Measurements from ENCODE around the gene RPL3. TPM values are rescaled to one million over a fixed set of nuclear protein-coding genes. Genes with fewer than 3 reads are reported as not detected.

The RPL3 gene
- polyA plus RNA-seq, 4 donors: 2,659 to 3,242 (median 3,013) TPM

DNA sequence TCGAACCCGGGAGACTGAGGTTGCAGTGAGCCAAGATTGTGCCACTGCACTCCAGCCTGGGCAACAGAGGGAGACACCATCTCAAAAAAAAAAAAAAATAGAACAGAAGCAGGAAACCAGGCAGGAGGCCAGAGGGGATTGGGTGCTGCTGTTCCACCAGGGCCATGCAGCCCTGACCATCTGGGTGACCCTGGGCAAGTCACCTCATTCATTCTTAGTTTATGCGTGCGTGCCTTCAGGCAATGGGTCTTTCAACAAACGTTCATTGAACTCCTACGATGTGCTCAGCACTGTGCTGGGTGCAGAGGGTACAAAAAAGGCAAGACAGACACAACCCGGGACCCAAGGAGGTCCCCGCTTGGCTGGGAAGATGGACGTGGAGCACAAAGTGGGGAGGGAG lies 18.3 kb downstream of the RPL3 start:
- no peak for DNase-seq (ENCODE audit: low read depth in 4 of 4, low spot score in 3 of 4)

DNA sequence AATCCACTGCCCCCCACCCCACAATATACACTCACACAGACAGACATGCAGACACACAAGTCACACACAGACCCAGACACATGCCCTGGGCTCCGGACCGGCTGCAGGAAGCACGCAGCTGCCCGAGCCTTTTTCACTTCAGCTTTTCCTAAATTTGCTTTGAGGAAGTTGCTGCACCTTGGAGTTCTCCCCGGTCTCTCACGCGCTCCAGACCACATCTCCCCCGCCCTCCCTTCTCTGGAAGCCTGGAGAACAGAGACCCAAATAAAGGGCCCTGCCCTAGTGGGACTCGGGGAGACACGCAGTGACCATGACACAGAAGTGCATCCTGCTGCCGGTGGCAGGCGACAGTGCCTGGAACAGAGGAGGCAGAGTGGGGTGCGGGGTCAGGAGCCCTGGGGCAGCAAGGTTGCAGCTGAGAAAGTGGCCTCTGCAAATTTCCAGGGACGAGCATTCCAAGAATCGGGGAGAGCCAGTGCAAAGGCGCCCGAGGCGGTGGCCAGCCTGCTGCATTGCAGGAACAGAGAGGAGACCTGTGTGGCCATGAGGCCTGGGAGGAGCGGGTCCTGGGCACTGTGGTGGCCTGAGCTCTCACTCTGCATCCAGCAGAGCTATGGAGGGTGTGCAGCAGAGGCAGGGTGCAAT lies 19.1 kb downstream of the RPL3 start:
- no peak for DNase-seq (ENCODE audit: low read depth in 4 of 4, low spot score in 3 of 4)

GRCh38 chr22:39299829-39300178 lies 19.6 kb downstream of the RPL3 start:
- DNase-seq (ENCODE audit: low read depth in 4 of 4, low spot score in 3 of 4): no peak

GRCh38 chr22:39298241-39298987 lies 21.0 kb downstream of the RPL3 start:
- DNase-seq (ENCODE audit: low read depth in 4 of 4, low spot score in 3 of 4): no peak

- DNase-seq (ENCODE audit: low read depth in 4 of 4, low spot score in 3 of 4): no peak
These were observed 21.8 kb downstream of the RPL3 start for GRCh38 chr22:39297490-39298240.

GRCh38 chr22:39296981-39297489 lies 22.4 kb downstream of the RPL3 start:
- DNase-seq (ENCODE audit: low read depth in 4 of 4, low spot score in 3 of 4): no peak

DNA sequence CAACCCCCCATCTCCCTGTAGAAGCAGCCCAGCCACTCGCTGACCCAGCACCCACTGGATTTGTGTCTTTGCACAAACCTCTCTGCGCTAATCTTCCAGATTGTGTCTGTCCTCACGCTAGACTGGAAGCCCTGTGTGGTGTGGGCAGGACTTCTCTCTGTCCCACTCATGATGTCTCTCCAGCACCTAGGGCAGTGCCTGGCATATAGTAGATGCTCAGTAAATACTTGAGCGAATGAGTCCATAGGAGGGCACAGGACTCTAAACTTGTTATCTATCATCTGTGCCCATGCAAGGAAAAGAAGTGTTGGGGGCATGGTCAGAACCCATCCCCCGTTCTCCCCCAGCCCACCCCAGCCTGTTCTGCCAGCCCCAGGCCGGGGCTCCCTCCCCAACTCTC lies 22.9 kb downstream of the RPL3 start:
- no peak for DNase-seq (ENCODE audit: low read depth in 4 of 4, low spot score in 3 of 4)

GRCh38 chr22:39294571-39295468 lies 24.6 kb downstream of the RPL3 start:
- DNase-seq (ENCODE audit: low read depth in 4 of 4, low spot score in 3 of 4): no peak

DNA sequence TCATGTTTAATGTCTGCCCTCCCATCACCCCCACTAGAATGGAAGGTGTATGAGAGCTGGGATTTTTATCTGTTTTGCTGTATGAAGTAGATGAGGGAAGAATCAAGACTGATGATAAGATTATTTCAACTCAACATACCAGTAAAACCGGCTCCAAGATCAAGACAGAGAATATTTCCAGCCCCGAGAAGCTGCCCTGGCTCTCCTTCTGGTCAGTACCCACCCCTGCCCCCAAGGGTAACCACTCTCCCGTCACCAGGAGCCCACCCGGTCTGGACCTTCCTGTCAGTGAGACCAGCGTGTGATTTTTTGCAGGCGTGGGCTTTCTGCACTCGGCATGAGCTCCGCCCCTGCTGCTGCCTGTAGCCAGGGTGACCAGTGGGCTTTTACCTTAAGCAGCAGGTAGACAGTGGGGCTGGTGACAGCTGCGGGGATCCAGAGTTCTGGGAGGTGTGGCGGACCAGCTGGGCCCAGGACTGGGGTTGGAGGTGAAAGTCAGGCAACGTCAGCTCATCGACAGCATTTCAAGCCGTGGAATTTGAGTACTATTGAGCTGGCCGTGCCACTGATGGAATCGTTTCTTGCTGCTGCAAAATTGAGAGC lies 25.6 kb downstream of the RPL3 start:
- no peak for DNase-seq (ENCODE audit: low read depth in 4 of 4, low spot score in 3 of 4)

- DNase-seq (ENCODE audit: low read depth in 4 of 4, low spot score in 3 of 4): peak in 2 of 4 donors; percentile 60 to 67
These were observed 26.8 kb downstream of the RPL3 start for GRCh38 chr22:39292561-39293074.

GRCh38 chr22:39292031-39292462 lies 27.4 kb downstream of the RPL3 start:
- no peak for DNase-seq (ENCODE audit: low read depth in 4 of 4, low spot score in 3 of 4)

DNA sequence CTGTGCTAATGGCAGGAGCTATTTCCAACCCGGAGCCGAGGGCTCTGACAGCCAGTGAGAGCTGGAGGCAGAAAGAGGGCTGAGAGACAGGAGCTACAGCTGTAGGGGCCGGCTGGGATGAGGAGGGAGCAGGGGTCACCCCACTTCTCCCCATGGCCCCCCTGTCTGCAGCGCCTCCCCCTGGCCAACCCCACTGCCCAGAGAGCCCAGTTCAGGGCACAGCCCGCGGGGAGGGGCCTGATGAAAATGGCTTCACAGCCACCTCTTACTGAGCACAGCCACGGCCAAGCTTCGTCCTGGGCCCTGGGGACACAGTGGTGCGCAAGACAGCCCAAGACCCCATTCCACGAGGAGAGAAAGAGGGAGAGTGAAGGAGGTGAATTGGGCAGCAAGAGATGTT lies 27.9 kb downstream of the RPL3 start:
- DNase-seq (ENCODE audit: low read depth in 4 of 4, low spot score in 3 of 4): no peak

DNA sequence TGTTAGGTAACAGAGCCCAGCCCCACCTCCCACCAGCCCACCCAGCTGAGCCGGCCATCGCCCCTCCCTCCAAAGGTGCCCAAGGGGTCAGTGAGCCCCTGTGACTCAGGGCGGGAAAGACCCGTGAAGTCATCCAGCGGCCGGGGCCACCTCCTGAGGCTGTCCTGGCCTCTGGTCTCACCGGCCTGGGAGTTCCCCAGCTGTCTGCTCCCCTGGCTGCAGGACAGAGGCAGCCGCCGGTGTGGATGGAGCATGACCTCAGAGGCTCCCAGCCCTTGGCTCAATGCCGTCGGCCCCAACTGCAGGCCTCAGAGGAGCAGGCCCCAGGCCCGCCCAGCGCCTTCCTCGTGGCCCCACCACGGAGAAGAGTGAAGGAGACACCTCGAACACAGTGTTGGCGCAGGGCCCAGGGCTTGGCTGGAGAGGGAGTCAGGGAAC lies 28.7 kb downstream of the RPL3 start:
- DNase-seq (ENCODE audit: low read depth in 4 of 4, low spot score in 3 of 4): no peak

DNA sequence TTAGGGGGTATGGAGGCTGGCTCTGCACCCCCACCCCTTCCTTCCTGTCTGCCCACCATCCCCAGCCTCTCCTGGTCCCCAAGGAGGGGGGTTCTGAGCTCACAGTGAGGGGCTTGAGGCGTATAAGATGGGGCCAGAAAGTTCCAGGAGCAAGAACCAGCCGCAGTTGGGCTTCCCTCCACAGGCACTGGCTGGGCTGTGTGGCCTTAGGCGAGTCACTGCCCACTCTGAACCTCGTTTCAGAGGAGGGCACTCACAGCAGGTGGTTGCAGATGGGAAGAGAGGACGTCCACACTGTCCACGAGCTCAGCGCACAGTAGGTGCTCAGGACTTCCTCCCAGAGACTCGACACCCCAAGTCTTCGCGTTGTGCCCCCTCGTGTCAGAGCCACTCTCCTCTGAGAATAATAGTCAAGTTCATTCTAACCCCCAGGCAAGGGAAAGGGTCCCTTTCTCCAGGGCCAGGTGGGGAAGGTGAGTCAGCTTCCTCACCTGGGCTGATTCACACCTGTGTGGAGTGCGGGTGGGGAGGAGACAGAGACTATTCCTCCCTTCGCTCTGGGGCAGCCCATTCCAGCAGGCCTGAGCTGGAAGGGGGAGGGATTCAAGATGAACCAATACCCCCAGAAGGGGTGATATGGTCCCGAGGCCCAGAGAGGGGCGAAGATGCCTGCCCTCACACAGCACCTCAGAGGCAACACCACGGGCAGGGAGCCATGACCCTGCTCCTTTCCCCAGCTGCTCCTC lies 29.3 kb downstream of the RPL3 start:
- DNase-seq (ENCODE audit: low read depth in 4 of 4, low spot score in 3 of 4): no peak

DNA sequence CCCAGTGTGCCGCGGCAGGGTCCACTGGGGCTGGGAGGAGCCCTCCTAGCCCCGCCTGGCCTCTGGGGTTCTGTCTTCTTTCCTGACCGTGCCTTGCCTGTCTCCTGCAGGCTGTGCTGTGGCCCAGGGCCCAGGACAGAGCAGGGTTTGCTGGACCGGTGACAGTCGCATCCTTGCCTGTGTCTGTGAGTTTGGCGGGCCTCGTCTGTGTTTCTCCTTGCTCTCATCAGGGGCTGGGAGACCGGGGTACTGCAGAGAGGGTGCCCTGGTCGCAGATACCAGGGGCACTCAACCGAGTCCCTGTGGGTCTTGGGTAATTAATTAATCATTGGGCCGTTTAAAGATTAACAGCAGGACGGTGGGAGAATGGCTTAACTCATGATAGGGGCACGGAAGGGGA lies 29.9 kb downstream of the RPL3 start:
- no peak for DNase-seq (ENCODE audit: low read depth in 4 of 4, low spot score in 3 of 4)

GRCh38 chr22:39288135-39288898 lies 31.1 kb downstream of the RPL3 start:
- DNase-seq (ENCODE audit: low read depth in 4 of 4, low spot score in 3 of 4): no peak

GRCh38 chr22:39287076-39287725 lies 32.2 kb downstream of the RPL3 start:
- DNase-seq (ENCODE audit: low read depth in 4 of 4, low spot score in 3 of 4): no peak

DNA sequence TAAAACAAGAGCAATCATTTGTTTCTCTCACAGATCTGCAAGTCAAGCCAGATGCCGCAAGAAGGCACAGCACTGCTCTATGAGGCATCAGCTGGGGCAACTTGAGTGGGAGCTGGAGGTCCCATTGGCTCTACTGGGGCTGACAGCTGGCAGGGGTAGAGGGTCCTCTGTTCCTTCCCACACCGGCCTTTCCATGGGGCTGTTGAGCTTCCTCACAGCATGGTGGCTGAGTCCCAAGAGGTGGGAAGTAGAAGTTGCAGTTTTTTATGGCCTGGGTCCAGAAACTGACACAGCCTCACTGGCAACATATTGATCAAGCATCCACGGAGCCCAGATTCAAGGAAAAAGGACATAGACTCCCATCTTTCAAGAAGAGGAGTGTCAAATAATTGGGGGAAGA lies 34.4 kb downstream of the RPL3 start:
- no peak for DNase-seq (ENCODE audit: low read depth in 4 of 4, low spot score in 3 of 4)

Data from left renal pelvis (tissue), 4 donors.